LNCAP (cell line): Measurements from ENCODE around the gene TLE3.

Source experiments
- TF ChIP-seq, protein P1 (sequence below): fragments of 450-650 bp; IDR thresholded peaks from 2 replicates; pipeline ENCODE4 v1.5.1; 2017; ENCODE audit warnings: mild to moderate bottlenecking

The TLE3 gene

DNA sequence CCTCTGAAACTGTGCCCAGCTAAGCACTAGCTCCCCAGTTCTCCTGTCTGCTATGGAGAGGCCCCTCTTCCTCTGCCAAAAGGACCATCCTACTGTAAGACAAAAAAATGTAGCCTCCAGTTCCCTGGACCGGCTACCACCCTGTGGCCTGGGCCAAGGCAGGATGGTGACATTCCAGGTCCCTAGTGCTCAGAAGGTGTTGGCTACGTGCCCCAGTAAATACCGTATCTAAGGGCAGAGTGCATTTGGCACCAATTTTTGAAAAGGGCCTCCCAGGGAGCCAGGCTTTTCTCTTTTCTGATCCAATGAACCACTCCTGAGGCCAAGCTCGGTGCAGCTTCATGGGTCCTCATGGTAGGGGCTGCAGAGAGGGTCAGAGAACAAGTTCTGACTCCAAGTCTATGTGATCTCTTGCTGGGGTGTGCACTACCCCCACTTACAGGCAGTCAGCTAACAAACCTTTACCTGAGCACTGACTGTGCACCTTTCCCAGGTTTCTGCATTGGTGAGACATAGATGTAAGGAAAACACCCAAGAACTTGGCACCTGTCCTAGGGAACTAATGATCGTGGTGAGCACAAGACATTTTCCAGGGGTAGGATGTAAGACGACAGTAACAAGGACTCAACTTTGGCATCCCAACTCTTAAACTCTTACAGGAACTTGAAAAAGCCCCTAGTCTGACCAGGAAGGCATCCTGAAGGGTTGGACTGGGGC, 32.6 kb downstream of the TLE3 start:
- TF ChIP-seq, protein P1, sequence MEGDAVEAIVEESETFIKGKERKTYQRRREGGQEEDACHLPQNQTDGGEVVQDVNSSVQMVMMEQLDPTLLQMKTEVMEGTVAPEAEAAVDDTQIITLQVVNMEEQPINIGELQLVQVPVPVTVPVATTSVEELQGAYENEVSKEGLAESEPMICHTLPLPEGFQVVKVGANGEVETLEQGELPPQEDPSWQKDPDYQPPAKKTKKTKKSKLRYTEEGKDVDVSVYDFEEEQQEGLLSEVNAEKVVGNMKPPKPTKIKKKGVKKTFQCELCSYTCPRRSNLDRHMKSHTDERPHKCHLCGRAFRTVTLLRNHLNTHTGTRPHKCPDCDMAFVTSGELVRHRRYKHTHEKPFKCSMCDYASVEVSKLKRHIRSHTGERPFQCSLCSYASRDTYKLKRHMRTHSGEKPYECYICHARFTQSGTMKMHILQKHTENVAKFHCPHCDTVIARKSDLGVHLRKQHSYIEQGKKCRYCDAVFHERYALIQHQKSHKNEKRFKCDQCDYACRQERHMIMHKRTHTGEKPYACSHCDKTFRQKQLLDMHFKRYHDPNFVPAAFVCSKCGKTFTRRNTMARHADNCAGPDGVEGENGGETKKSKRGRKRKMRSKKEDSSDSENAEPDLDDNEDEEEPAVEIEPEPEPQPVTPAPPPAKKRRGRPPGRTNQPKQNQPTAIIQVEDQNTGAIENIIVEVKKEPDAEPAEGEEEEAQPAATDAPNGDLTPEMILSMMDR = no peak

- TF ChIP-seq, protein P1 = 0 out of 2 replicates have a peak, but pooled peaks have one; percentile 25
Observed at GRCh38 chr15:70064441-70064840, 33.3 kb downstream of the TLE3 start.

- TF ChIP-seq, protein P1 = no peak
Observed at GRCh38 chr15:70063980-70064379, 33.7 kb downstream of the TLE3 start.

DNA sequence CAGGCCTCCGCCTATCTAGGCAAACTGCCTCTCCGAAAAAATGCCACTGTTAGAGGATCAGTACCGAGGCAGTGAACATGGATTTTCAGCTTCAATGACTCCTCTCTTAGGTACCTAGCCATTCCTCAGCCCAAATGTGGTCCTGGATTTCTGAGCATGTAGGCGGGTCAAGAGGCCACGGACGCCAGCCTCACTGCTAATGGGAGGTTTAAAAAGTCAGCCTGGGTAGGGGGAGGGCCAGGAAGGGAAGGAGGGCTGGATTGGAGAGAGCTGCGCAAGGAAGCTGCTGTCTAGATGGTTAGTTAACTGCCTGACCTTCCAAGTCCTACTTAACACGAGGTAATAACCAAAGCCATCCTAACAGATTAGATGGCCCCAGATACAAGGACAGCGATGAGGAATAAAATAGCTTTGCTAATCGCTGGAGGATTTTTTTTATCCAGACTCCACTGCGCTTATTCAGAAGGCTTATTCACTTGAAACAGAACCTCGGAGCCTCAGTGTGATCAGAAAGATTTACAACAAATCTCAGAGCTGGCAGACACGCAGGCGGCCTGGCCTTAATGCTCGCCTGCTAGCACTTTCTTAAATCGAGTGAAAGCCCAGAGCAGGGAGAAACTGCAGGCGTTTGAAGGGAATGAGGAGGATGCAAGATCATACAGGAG, 34.3 kb downstream of the TLE3 start:
- TF ChIP-seq, protein P1 = no peak

DNA sequence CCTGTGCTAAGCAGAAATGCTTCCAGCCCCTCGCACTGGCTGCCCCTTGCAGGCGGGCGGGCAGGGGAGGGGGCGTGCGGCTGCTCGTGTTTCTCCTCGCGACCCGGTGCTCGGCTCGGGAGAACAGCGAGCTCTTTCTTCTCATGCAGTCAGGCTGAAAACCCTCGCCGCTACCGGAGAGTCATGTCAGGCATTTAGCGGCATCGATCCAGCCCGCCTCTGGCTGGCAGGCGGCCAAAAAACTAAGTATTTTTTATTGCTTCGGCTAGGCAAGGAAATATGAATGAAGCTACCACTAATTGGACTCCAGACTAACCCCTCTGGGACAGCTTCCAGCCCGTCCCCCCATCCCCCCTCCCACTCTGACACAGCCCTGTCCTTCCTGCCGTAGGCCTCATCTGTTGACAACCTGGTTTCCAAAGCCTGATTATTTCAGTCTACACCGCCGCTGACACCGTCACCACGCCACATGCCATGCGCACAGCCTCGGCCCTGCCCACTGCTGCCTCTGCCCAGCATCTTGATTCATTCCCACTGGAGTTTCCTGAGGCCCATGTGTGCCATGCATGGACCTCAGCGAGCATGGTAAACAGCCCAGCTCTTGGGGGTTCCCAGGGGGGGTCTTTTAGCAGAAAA, 35.3 kb downstream of the TLE3 start:
- TF ChIP-seq, protein P1 = no peak

- TF ChIP-seq, protein P1 = no peak
Observed at GRCh38 chr15:70061696-70062270, 35.9 kb downstream of the TLE3 start.

DNA sequence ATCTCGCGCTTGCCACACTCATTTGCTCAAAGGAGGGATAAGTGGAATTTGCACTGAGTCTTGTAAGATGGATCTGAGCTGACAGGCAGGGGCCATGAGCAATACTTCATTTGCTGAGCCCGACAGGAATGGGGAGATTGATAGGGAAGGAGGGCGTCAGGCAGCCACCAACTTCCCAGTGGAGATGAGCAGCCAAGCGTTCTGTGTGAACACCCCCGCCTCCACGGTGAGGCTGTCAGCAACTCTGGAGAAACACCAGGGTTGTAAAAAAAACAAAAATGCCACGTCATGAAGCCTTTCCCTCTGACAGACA, 36.8 kb downstream of the TLE3 start:
- TF ChIP-seq, protein P1 = no peak
